Forelimb muscle (tissue), 1 donor: ENCODE data around the gene UBE2M. TPM values are rescaled to one million over a fixed set of nuclear protein-coding genes. Genes with fewer than 3 reads are reported as not detected.
A peak's percentile ranks its signal among the peaks of the same experiment; 100 is the strongest.

Experiments
- DNase-seq: peaks from one replicate; pipeline ENCODE4 v3.0.0-alpha.2; 2013; ENCODE audit warnings: low read depth
- polyA plus RNA-seq: library from polyadenylated mRNA; unstranded; fragments of 120-200 nt; gene quantifications from one replicate; pipeline ENCODE4 v1.2.1, GENCODE V29; 2013; ENCODE audit not compliant: insufficient read length

Gene UBE2M
- polyA plus RNA-seq, 1 donor = 61.8 TPM

- DNase-seq = no peak
Measured at GRCh38 chr19:58570770-58571574, 12.6 kb upstream of the UBE2M start.

GRCh38 chr19:58569943-58570670, 11.7 kb upstream of the UBE2M start:
- no peak for DNase-seq

DNA sequence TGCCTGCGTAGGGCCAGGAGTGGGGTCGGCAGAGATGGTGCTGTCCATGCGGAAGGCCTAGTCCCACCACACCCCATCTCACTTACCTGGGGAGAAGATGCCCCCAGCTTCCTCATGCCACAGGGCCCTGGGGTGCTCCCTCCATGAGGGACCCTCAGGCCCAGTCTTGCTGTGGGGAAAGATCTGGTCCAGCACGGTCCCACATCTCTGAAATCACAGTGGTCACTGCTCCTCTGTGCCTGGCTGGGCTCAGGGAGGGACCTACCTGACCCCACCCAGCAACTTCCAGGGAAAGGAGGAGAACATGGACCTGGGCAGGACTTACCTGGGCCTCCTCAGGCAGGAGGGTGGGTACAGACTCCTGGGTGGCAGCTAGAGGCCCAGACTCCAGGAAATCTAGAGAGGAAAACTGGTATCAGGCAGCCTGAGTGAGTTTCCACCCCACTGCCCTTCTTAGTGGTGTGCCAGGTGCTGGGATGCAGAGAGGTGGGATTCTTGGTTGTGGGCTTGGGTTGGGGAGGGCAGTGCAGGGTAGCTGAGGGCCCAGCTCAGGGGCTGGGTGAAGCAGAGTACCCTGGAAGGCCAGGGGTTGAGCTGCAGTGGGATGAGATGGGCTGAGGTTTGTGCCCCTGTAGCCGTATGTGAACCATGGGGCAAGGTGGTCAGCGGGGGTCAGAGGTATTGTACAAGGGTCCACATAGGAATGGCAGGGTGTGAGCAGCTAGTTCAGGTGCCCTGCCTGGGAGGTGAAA, 11.0 kb upstream of the UBE2M start:
- DNase-seq = no peak

DNA sequence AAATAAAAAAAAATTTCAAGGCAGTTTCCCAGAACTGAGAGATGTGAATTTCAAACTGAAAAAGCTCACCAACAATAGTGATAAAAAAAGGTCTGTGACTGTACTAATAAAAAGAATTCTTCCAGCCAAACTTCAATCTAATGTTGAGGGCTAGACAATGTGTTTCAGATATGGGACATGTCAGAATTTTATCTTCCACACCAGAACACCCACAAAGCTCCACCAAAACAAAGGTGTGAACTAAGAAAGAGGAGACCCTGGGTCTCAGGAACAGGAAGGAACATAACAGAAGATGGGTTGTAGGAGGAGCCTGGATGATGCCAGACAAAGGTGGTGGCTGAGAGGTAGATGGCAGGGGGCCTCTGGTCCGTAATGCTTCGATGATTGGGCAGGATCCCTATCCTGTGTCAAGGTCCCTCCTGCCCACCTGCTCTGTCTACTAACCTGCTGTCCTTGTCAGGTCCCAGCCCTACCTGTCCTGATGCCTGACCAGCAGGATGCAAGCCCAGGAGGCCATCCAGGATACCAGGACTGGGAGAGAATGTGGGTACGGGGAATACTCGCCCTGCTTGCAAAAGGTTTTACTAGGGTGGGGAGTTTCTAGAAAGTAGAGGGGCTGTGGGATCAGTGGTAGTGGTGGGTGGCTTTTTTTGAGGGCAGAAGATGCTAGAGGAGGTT, 10.2 kb upstream of the UBE2M start:
- no peak for DNase-seq

GRCh38 chr19:58566989-58567388, 8.6 kb upstream of the UBE2M start:
- no peak for DNase-seq

- no peak for DNase-seq
Measured at GRCh38 chr19:58563823-58564222, 5.4 kb upstream of the UBE2M start.

- DNase-seq = no peak
Measured at GRCh38 chr19:58563034-58563573, 4.7 kb upstream of the UBE2M start.

DNA sequence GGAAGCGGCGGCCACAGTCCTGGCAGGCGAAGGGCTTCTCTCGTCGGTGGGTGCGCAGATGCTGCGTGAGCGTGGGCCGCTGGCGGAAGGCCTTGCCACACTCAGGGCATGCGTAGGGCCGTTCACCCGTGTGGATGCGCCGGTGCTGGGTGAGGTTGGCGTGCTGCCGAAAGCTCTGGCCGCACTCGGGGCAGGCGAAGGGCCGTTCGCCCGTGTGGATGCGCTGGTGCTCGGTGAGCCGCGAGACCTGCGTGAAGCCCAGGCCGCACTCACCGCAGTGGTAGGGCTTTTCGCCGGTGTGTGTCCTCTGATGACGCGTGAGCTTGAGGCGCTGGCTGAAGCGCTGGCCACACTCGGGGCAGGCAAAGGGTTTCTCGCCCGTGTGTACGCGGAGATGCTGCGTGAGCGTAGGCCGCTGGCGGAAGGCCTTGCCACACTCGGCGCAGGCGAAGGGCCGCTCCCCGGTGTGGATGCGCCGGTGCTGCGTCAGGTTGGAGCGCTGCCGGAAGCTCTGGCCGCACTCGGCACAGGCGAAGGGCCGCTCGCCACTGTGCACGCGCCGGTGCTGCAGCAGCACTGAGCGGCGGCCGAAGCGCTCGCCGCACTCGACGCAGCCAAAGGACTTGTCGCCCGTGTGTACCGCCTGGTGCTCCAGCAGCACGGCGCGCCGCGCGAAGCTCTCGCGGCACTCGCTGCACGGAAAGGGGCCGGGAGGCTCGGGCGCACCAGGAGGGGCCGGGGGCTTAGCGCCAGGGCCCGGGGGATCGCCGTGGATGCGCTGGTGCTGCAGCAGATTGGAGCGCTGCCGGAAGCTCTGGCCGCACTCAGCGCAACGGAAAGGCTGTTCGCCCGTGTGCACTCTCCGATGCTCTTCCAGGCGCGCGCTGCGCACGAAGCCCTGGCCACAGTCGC, 4.0 kb upstream of the UBE2M start:
- DNase-seq = no peak

DNA sequence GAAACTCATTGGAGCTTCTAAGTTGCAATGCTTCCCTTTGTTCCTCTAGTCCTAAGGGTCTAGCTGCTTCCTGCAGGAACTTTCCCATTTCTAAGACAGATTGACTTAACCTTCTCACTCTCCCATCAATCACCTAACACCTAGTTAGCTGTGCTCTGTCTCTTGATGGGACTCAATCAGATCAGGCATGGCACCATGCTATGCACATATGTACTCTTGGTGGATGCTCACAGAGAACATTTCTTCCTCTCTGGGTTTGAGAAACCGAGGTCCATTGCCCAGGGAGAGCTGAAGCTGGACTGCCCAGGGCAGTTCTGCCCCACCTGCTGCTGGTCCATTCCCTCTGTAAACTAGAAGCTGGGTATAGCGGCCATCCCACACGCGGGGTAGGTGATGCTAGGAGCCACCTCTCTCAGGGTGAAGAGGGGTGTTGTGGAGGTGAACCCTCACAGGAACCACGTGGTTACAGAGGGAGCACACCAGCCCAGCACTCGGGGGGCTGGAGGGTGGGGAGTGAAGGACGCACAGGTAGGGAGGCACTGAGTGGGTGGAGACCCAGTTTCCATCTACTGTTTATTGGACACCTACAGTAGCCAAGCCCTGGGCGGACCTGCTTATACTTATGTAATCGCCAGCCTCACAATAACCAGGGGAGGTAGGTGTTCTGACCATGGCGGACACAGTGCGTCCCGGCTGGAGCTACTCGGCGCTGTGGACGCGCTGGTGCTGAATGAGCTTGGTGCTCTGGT, 3.1 kb upstream of the UBE2M start:
- no peak for DNase-seq

GRCh38 chr19:58560921-58561320, 2.5 kb upstream of the UBE2M start:
- no peak for DNase-seq

DNA sequence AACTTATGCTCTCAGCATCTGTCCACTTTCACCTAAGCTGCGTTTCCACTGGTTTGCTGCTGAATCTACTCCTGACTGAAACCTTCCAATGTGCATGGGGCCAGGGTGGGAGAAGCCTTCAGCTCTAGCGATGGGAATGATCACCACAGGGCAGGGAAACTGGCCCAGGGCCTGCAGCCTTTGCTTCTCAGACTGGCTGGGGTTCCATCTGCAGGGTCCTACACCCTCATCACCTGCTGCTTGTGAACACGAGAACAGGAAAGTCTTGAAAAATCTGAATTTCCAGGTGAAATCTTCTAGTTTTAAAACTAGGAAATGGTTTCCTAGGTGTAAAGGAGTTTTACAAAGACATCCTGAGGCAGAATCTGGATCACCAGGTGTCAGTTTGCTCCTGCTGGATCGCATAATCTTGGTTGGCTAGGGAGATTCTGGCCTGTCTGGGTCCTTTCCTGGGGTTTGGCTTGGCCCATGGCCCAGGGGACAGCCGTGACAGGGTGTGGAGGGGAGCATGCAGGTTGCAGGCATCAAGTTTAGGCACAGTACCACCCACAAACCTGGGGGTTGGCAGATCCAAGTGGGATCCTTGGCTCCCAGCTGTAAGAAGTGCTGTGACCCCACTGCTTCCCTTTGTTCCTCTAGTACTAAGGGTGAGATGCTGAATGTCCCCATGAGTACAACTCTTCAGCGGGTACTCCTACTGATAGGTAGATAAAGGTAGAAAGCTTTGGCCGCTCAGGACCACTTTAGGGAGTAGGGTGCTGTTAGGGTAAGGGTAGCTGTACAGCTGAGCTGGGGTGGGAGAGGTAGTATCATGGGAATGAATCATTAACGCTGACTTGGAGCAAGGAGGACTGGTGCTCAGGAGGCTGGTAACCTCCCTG, 1.8 kb upstream of the UBE2M start:
- no peak for DNase-seq

DNA sequence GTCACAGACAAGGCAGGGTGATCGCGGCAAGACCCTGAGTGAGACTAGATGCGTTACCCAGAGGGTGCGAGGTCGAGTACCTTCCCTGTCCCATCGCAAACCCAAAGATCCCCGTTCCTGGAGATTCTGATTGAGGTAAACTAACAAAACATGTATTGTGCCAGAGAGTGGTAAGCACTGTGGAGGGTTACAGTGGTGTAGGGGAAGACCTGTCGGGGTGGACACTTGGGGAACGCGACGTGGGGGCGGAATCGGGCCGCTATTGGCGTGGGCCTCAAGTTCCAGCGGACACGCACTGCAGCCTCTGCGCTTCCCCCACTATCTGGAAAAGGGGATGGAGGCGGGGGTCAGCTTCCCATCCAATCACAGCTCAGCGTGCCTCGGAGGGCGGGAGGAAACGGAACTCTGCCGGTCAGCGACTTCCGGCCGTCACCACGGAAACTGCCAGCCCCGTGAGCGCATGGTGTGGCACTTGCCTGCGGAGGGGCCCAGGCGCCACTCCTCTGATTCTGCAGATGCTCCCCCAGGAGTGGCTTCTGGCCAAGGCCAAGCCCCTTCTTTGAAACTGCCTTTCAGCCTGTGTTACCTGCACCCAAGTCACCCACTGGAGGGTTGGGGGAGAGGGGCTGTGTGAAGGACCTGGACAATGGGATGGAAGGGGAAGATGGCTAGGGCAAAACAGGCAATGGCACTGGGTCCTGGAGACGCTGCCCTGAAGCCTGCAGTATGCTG, 1.0 kb upstream of the UBE2M start:
- DNase-seq = peak; percentile 79

- peak; percentile 96 for DNase-seq
Measured at GRCh38 chr19:58558623-58559274, 338 bp upstream of the UBE2M start.

DNA sequence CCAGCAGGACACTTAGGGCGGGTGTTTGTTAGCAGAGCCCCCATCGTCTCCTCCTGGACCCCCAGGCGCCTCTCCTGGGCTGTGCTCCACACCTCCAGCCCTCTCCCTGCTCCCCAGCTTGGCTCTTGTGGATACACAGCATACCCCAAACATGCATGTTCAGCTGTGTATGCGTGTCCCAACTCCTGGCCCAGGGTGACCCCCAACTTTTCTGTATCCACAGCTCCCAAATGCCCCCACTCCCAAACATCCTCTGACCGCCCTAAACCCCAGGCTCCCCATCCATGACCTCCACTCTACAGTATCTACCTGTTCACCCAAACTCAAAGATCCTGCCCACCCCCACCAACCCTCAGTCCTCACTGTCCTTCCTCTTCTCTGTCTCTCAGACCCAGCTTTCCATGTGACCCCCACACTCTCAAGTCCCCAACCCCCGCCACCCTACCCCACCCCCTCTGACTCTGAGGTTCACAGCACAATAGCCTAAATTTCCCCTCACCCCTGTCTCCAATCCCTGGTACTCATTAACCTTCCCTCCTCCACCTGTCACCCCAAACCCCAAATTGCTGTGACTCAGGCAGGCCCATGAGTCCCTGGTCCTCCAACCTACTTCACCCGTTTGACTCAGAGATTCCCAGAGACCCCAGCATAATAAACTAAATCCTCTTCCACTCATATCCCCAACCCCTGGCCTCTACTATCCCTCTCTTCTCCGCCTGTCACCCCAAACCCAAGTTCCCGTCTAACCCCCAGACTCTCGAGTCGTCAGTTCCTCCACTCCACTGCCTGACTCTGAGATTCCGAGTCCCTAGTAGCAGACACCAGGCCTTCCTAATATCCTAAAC, 968 bp downstream of the UBE2M start:
- no peak for DNase-seq

DNA sequence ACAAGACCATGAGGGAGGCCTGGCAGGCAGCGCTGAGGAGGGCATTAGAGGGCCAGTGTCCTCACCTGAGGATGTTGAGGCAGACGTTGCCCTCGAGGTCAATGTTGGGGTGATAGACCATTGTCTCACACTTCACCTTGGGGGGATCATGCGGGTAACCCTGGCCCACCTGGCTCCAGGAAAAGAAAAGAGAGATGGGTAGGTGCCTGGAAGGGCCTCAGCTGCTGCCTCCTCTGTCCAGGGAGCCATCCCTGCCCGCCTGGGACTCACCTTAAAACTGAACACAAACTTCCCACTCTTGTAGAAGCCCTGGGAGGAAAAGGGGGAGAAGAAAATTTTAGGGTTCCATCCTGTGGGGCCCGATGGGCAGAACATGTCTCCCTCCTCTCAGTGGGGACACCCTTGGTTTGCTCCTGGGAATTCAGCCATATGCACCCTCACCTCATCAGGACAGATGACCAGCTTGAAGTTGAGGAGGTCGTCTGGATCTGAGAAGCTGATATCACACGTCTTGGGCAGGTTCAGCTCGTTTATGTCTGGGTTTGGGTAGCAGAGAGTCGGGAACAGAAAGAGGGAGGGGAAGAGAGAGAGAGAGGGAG, 1.7 kb downstream of the UBE2M start:
- no peak for DNase-seq

GRCh38 chr19:58555920-58556621, 2.3 kb downstream of the UBE2M start:
- DNase-seq = no peak
